ENCODE results near the gene LRCH1. TPM values are rescaled to one million over a fixed set of nuclear protein-coding genes. Genes with fewer than 3 reads are reported as not detected.

LRCH1 gene
- total and polyA plus RNA-seq, 4 experiments from 2014 or later = 1.2 to 19.1 (median 12.1) TPM

DNA sequence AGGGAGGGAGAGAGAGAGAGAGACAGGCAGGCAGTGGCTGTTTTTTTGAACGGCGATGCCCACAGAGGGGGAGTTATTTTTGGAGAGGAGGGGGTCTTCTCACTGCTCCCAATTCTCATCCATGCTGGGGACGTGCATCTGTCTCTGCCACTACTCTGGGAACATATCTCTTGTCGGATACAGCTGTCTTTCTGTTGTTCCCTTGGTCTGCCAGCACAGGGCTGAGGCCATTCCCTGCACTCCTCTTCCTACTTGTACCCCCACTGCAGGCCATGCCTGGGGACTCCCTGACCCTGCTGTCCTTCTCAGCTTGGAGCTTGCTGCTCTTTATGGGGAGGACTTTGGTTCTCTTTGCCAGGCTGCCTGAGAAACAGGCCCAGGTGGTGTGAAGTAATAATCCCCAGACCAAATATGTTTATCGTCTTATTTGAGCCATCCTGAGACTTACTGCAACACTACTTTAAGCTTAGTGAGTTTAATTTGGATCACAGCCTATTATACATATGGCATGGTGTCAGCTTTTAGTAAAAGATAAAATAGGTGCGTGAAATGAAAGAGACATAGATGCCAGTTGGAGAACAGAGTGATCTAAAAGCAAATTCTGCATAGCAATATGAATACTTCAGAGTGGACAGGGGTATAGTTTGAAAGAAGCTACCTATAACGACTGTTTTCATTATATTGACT, 19.1 kb downstream of the LRCH1 start:
- H3K4me1 Mint-ChIP-seq = peaks cover 23 to 59% (median 45%) of the 10 kb centered on the region in 4 donors
- peak overlapping the region in 1 of 8 donors; percentile 7 for H3K4me3 Mint-ChIP-seq
- no peak for DNase-seq
- intact Hi-C loops (cut with micrococcal nuclease) = no loop called here
- peaks cover 0 to 4% of the 10 kb centered on the region in 2 donors for H3K36me3 Mint-ChIP-seq
- no peak overlapping the region for H3K27ac ChIP-seq (ENCODE audit: low read depth, low read length)
- no peaks in the 10 kb centered on the region for H3K36me3 ChIP-seq (ENCODE audit: insufficient read depth, low read length)
- H3K4me1 ChIP-seq (ENCODE audit: insufficient read depth, low read length) = peaks cover 7% of the 10 kb centered on the region
- no peaks in the 10 kb centered on the region for H3K27me3 ChIP-seq (ENCODE audit: insufficient read depth, low read length)
- H3K9me3 ChIP-seq (ENCODE audit: control insufficient read depth in 1 of 2, low read length in 2 of 2) = no peaks in the 10 kb centered on the region
- H3K27me3 Mint-ChIP-seq = no peaks in the 10 kb centered on the region
- POLR2A ChIA-PET (ENCODE audit: partially characterized antibody) = no interaction called here
- no peak overlapping the region for H3K27ac Mint-ChIP-seq
- H3K4me3 ChIP-seq (ENCODE audit: low read length in 2 of 2) = no peak overlapping the region
- no peaks in the 10 kb centered on the region for H3K9me3 Mint-ChIP-seq
- CTCF ChIA-PET (ENCODE audit: partially characterized antibody) = interaction anchor here (2.3 kb wide), 1 partner anchor 20 kb away, joined by 8 read pairs; no protein-coding TSS in a partner anchor

DNA sequence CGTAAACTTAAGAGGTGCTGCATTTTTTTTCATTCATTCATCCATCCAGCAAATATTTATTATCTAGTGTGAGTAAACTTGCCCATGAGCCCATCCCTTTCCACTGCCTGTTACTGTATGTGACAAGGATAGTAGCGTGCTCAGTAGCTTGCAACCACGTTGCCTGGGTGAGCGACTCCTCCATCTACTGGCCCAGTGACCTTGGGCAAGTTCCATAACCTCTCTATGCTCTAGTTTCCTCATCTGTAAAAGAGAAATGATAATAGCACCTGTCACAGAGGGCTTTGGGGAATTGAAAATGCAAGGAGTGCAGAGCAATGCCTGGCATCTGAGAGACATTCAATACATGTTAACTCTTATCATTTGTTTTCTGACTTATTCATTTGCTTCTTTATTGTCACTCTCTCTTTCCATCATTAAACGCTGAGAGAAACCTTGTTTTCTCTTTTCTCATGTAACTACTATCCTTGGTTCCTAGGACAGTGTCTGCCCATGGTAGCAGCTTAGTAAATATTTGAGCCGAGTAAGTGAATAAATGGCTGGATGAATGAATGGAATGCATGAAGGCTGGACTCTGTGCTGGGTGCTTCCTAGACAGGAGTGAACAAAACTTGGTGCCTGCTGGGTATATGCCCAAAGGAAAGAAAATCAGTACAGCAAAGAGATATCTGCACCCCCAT, 19.9 kb downstream of the LRCH1 start:
- Histone ChIP-seq H3K27me3 (ENCODE audit: insufficient read depth, low read length) (no peaks in the 10 kb centered on the region), H3K36me3 (ENCODE audit: insufficient read depth, low read length) (no peaks in the 10 kb centered on the region), H3K4me1 (ENCODE audit: insufficient read depth, low read length) (peaks cover 16% of the 10 kb centered on the region), H3K4me3 (ENCODE audit: low read length in 2 of 2) (no peak overlapping the region), H3K9me3 (ENCODE audit: control insufficient read depth in 1 of 2, low read length in 2 of 2) (no peaks in the 10 kb centered on the region), H3K27ac (ENCODE audit: low read depth, low read length) (no peak overlapping the region)
- Mint-ChIP-seq H3K27me3 (no peaks in the 10 kb centered on the region), H3K36me3 (peaks cover 0 to 4% of the 10 kb centered on the region in 2 donors), H3K4me1 (peaks cover 26 to 63% (median 49%) of the 10 kb centered on the region in 4 donors), H3K9me3 (no peaks in the 10 kb centered on the region), H3K27ac (no peak overlapping the region), H3K4me3 (no peak overlapping the region)
- intact Hi-C loops (cut with micrococcal nuclease) = no loop called here
- no peak for DNase-seq
- CTCF ChIA-PET (ENCODE audit: partially characterized antibody) = interaction anchor here (2.3 kb wide), 1 partner anchor 21 kb away, joined by 8 read pairs; no protein-coding TSS in a partner anchor
- POLR2A ChIA-PET (ENCODE audit: partially characterized antibody) = no interaction called here

DNA sequence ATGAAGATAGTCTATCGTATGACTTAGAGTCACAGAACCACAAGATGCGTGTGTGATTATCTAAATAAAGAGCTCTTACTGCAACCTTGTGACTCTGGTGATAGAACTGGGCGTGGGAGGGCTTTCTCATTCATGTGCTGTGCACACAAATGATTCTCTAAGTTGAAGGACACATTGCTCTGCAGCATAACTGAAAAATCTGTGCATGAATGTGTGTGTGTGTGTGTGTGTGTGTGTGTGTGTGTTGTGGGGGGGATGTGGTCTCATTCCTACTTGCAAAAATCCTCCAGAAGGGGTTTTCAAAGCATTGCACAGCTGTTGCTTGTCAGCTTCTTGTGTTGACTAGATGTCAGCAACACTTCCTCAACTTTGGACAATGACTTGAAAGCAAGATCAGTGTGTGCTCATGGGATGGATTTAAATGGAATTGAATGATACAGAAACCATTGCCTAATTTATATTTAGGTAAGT, 22.4 kb downstream of the LRCH1 start:
- peak overlapping the region in 2 of 7 donors; percentile 26 to 69 for H3K27ac Mint-ChIP-seq
- no peak overlapping the region for H3K27ac ChIP-seq (ENCODE audit: low read depth, low read length)
- peaks cover 33% of the 10 kb centered on the region for H3K4me1 ChIP-seq (ENCODE audit: insufficient read depth, low read length)
- intact Hi-C loops (cut with micrococcal nuclease) = no loop called here
- no peak overlapping the region for H3K4me3 Mint-ChIP-seq
- no peak overlapping the region for H3K4me3 ChIP-seq (ENCODE audit: low read length in 2 of 2)
- DNase-seq = no peak
- H3K9me3 Mint-ChIP-seq = no peaks in the 10 kb centered on the region
- H3K9me3 ChIP-seq (ENCODE audit: control insufficient read depth in 1 of 2, low read length in 2 of 2) = no peaks in the 10 kb centered on the region
- H3K27me3 ChIP-seq (ENCODE audit: insufficient read depth, low read length) = no peaks in the 10 kb centered on the region
- H3K36me3 Mint-ChIP-seq = peaks cover 0 to 4% of the 10 kb centered on the region in 2 donors
- H3K27me3 Mint-ChIP-seq = no peaks in the 10 kb centered on the region
- peaks cover 40 to 72% (median 60%) of the 10 kb centered on the region in 4 donors for H3K4me1 Mint-ChIP-seq
- CTCF ChIA-PET (ENCODE audit: partially characterized antibody) = interaction anchor here (1.4 kb wide), 1 partner anchor 112 kb away, joined by 3 read pairs; no protein-coding TSS in a partner anchor
- POLR2A ChIA-PET (ENCODE audit: partially characterized antibody) = interaction anchor here (1.0 kb wide), 1 partner anchor 9 kb away, joined by 3 read pairs; no protein-coding TSS in a partner anchor
- H3K36me3 ChIP-seq (ENCODE audit: insufficient read depth, low read length) = no peaks in the 10 kb centered on the region

DNA sequence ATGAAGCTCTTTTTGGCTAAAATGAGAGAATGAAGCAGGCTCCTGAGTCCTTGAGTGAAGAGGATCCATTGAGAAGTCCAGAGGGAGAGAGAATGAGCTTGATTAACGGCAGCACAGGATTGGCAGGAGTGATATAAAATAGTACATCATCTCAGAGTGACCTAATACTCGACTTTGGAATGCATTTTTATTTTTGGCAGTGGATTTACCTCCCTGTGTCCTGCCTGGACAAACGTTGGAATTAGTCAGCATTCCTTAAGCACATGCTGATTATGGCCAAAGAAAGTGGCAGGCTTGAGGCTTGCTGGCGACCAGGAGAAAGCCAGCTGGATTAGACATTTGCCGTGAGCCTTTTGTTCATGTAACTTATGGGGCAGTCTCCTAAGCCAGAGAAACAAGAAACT, 22.9 kb downstream of the LRCH1 start:
- peaks cover 33% of the 10 kb centered on the region for H3K4me1 ChIP-seq (ENCODE audit: insufficient read depth, low read length)
- CTCF ChIA-PET (ENCODE audit: partially characterized antibody) = interaction anchor here (1.4 kb wide), 1 partner anchor 112 kb away, joined by 3 read pairs; no protein-coding TSS in a partner anchor
- intact Hi-C loops (cut with micrococcal nuclease) = no loop called here

DNA sequence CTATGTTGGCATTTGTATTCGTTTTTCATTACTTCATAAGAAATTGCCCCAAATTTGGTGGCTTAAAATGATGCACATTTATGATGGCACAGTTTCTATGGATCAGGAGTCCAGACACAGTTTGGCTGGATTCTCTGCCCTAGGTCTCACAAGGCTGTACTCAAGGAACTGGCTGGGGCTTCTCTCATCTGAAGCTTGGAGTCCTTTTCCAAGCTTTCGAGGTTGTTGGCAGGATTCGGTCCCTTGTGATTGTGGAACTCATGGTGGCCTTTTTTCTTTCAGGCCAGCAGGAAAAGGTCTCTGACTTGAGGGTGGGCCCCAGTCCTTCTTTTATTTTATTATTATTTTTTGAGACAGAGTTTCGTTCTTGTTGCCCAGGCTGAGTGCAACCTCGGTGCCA, 23.8 kb downstream of the LRCH1 start:
- peaks cover 33% of the 10 kb centered on the region for H3K4me1 ChIP-seq (ENCODE audit: insufficient read depth, low read length)
- H3K27ac ChIP-seq (ENCODE audit: low read depth, low read length) = no peak overlapping the region
- CTCF ChIA-PET (ENCODE audit: partially characterized antibody) = interaction anchor here (2.5 kb wide), 1 partner anchor 25 kb away, joined by 11 read pairs; the partner anchor contains the start of gene LRCH1
- H3K27ac Mint-ChIP-seq = no peak overlapping the region
- no peak overlapping the region for H3K4me3 ChIP-seq (ENCODE audit: low read length in 2 of 2)
- peaks cover 36 to 78% (median 58%) of the 10 kb centered on the region in 4 donors for H3K4me1 Mint-ChIP-seq
- no peak for DNase-seq
- H3K36me3 Mint-ChIP-seq = peaks cover 3 to 4% of the 10 kb centered on the region in 2 donors
- POLR2A ChIA-PET (ENCODE audit: partially characterized antibody) = no interaction called here
- no peaks in the 10 kb centered on the region for H3K9me3 Mint-ChIP-seq
- H3K9me3 ChIP-seq (ENCODE audit: control insufficient read depth in 1 of 2, low read length in 2 of 2) = no peaks in the 10 kb centered on the region
- no peak overlapping the region for H3K4me3 Mint-ChIP-seq
- H3K27me3 ChIP-seq (ENCODE audit: insufficient read depth, low read length) = no peaks in the 10 kb centered on the region
- intact Hi-C loops (cut with micrococcal nuclease) = no loop called here
- no peaks in the 10 kb centered on the region for H3K36me3 ChIP-seq (ENCODE audit: insufficient read depth, low read length)
- H3K27me3 Mint-ChIP-seq = no peaks in the 10 kb centered on the region

More for the DNA sequence above, 22.9 kb downstream of the LRCH1 start:
- H3K36me3 Mint-ChIP-seq = peaks cover 0 to 4% of the 10 kb centered on the region in 2 donors
- H3K36me3 ChIP-seq (ENCODE audit: insufficient read depth, low read length) = no peaks in the 10 kb centered on the region
- H3K27me3 ChIP-seq (ENCODE audit: insufficient read depth, low read length) = no peaks in the 10 kb centered on the region
- no peak overlapping the region for H3K4me3 Mint-ChIP-seq
- peaks cover 38 to 76% (median 60%) of the 10 kb centered on the region in 4 donors for H3K4me1 Mint-ChIP-seq
- no peak for DNase-seq
- peak overlapping the region in 1 of 7 donors; percentile 69 for H3K27ac Mint-ChIP-seq
- no peaks in the 10 kb centered on the region for H3K9me3 ChIP-seq (ENCODE audit: control insufficient read depth in 1 of 2, low read length in 2 of 2)
- no peaks in the 10 kb centered on the region for H3K9me3 Mint-ChIP-seq
- H3K4me3 ChIP-seq (ENCODE audit: low read length in 2 of 2) = no peak overlapping the region
- H3K27ac ChIP-seq (ENCODE audit: low read depth, low read length) = no peak overlapping the region
- H3K27me3 Mint-ChIP-seq = no peaks in the 10 kb centered on the region
- POLR2A ChIA-PET (ENCODE audit: partially characterized antibody) = interaction anchor here (1.0 kb wide), 1 partner anchor 9 kb away, joined by 3 read pairs; no protein-coding TSS in a partner anchor

DNA sequence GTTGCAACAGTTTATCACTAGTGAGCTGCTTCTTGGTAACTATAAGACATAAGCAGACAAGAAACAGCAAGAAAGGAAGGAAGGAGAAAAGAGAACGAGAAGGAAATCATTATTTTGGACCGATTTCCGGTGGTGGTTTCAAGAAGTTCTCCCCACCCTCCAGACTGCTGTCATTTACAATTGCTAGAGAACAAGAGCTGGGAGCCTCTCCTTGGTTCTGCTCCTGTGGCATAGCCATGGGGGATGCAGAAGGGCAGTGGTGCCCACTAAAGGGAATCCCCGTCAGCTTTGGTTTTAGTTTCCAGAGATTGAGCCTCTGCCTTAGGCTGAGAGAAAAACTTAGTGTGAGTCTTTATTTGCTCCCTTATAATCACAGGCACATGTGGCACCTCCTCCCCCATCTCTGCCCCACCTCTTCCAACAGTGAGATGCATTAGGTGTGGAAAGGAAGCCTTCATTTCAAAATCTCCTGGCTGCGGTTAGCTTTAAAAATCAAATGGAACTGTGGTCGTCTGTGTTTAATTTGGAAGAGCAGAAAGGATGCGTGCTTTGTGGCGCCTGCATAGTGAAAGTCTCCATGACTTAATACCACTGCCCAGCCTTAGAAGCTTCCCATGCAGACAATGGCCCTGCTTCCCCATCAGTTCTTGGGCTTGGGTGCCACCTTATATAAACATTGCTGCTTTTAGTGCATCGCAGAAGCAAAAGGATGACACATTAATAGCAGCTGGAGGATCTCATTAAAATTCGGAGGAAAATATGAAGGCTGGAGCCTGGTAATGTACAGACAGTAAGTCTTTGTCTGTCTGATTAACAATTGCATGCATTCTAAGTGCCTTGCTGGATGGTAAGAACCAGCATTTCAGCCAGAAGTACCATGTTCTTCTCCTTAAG, 25.0 kb downstream of the LRCH1 start:
- ChIA-PET CTCF (ENCODE audit: partially characterized antibody) (interaction anchor here (2.5 kb wide), 1 partner anchor 26 kb away, joined by 11 read pairs; the partner anchor contains the start of gene LRCH1), POLR2A (ENCODE audit: partially characterized antibody) (interaction anchor here (0.7 to 1.1 kb wide), 2 partner anchors 26 to 91 kb away, joined by 3 to 5 read pairs; no protein-coding TSS in a partner anchor)
- Mint-ChIP-seq H3K4me1 (peaks cover 39 to 72% (median 55%) of the 10 kb centered on the region in 4 donors), H3K36me3 (peaks cover 3 to 4% of the 10 kb centered on the region in 2 donors), H3K9me3 (no peaks in the 10 kb centered on the region), H3K27ac (peak overlapping the region in 3 of 7 donors; percentile 2 to 7 (median 5)), H3K4me3 (peak overlapping the region in 7 of 8 donors; percentile 14 to 76 (median 44)), H3K27me3 (no peaks in the 10 kb centered on the region)
- DNase-seq = no peak
- no peaks in the 10 kb centered on the region for H3K9me3 ChIP-seq (ENCODE audit: control insufficient read depth in 1 of 2, low read length in 2 of 2)
- H3K27ac ChIP-seq (ENCODE audit: low read depth, low read length) = no peak overlapping the region
- no peaks in the 10 kb centered on the region for H3K27me3 ChIP-seq (ENCODE audit: insufficient read depth, low read length)
- peaks cover 33% of the 10 kb centered on the region for H3K4me1 ChIP-seq (ENCODE audit: insufficient read depth, low read length)
- H3K36me3 ChIP-seq (ENCODE audit: insufficient read depth, low read length) = no peaks in the 10 kb centered on the region
- intact Hi-C loops (cut with micrococcal nuclease) = no loop called here
- H3K4me3 ChIP-seq (ENCODE audit: low read length in 2 of 2) = no peak overlapping the region
